SK-N-SH (cell line): Measurements from ENCODE around the gene TRAF3IP1. TPM values are rescaled to one million over a fixed set of nuclear protein-coding genes. Genes with fewer than 3 reads are reported as not detected.

Experiments
- CTCF ChIA-PET: fragments of 300-600, 350-600 bp; formaldehyde crosslinking; extraction: SDS; loops from one replicate; lab custom pipeline; 2021; lab: Yijun Ruan, JAX
- POLR2A ChIA-PET: fragments of 350-600 bp; sonication (Branson Sonifier 250); formaldehyde crosslinking; extraction: SDS; loops from one replicate; lab custom pipeline; 2020; ENCODE audit warnings: antibody characterized with exemption, inconsistent platforms; lab: Yijun Ruan, JAX
- DNase-seq: peaks from one replicate; pipeline ENCODE4 v3.0.0; 2012
- H2AFZ ChIP-seq: fragments of 200-600 bp; sonication (generic); 2 replicates; pipeline ENCODE4 v1.8.1; 2016; ENCODE audit warnings: antibody characterized with exemption, mild to moderate bottlenecking, low read depth
- H3F3A ChIP-seq: fragments of 200-600 bp; sonication (generic); replicated peaks from 2 replicates; pipeline ENCODE3; 2016; ENCODE audit warnings: antibody characterized with exemption, mild to moderate bottlenecking; ENCODE audit not compliant: insufficient read depth
- H3K27ac ChIP-seq, 2 experiments: fragments of 200-500 bp in 1 of 2; fragments of 200-600 bp in 1 of 2; sonication (Bioruptor generic) in 1 of 2; sonication (generic), shearing (Covaris generic) in 1 of 2; 2 replicates each; pipeline versions ENCODE4 v1.5.1 to v1.6.1; 2014 to 2016; ENCODE audit warnings: low read depth in 2 of 2, inconsistent platforms in 1 of 2, low read length in 1 of 2, mild to moderate bottlenecking in 1 of 2, mixed read lengths in 1 of 2
- H3K27me3 ChIP-seq: fragments of 200-600 bp; sonication (generic), shearing (Covaris generic); 2 replicates; pipeline ENCODE4 v1.6.1; 2016; ENCODE audit warnings: mixed run types; ENCODE audit not compliant: insufficient read depth
- H3K36me3 ChIP-seq, 2 experiments: fragments of 200-500 bp in 1 of 2; fragments of 200-600 bp in 1 of 2; sonication (Bioruptor generic) in 1 of 2; sonication (generic) in 1 of 2; replicated peaks in 1 of 2; 2 replicates each; pipeline versions ENCODE3 to v1.5.1; 2014 to 2016; ENCODE audit warnings: low read length in 1 of 2, mild to moderate bottlenecking in 1 of 2; ENCODE audit not compliant: insufficient read depth in 2 of 2, control insufficient read depth in 1 of 2
- H3K4me1 ChIP-seq, 2 experiments: fragments of 200-500 bp in 1 of 2; fragments of 200-600 bp in 1 of 2; sonication (Bioruptor generic) in 1 of 2; sonication (generic), shearing (Covaris generic) in 1 of 2; 2 replicates each; pipeline versions ENCODE4 v1.5.1 to v1.6.1; 2014 to 2016; ENCODE audit warnings: low read depth in 1 of 2, low read length in 1 of 2, mixed run types in 1 of 2; ENCODE audit not compliant: insufficient read depth in 2 of 2, control insufficient read depth in 1 of 2
- H3K4me2 ChIP-seq: fragments of 200-600 bp; sonication (generic), shearing (Covaris generic); 2 replicates; pipeline ENCODE4 v1.6.1; 2017; ENCODE audit warnings: mixed run types
- H3K4me3 ChIP-seq, 2 experiments: fragments of 200-500 bp in 1 of 2; fragments of 200-600 bp in 1 of 2; sonication (Bioruptor generic) in 1 of 2; sonication (generic), shearing (Covaris generic) in 1 of 2; 2 replicates each; pipeline versions ENCODE4 v1.5.1 to v1.8.1; 2014 to 2016; ENCODE audit warnings: low read depth in 2 of 2, inconsistent platforms in 1 of 2, low read length in 1 of 2, mild to moderate bottlenecking in 1 of 2, mixed read lengths in 1 of 2, moderate library complexity in 1 of 2
- H3K79me2 ChIP-seq: fragments of 200-600 bp; sonication (generic); 2 replicates; pipeline ENCODE4 v1.8.1; 2017; ENCODE audit warnings: mild to moderate bottlenecking; ENCODE audit not compliant: insufficient read depth
- H3K9ac ChIP-seq: fragments of 200-600 bp; sonication (generic); 2 replicates; pipeline ENCODE4 v1.6.1; 2017; ENCODE audit warnings: mixed run types
- H3K9me2 ChIP-seq: fragments of 200-600 bp; sonication (generic); 2 replicates; pipeline ENCODE4 v1.6.1; 2017; ENCODE audit warnings: mixed run types
- H3K9me3 ChIP-seq: fragments of 200-600 bp; sonication (generic); 2 replicates; pipeline ENCODE4 v1.6.1; 2017; ENCODE audit warnings: mixed run types, mild to moderate bottlenecking, moderate library complexity
- H4K20me1 ChIP-seq: fragments of 200-600 bp; sonication (generic); 2 replicates; pipeline ENCODE4 v1.6.1; 2017; ENCODE audit warnings: mild to moderate bottlenecking, mixed run types; ENCODE audit not compliant: insufficient read depth
- CHD2 ChIP-seq: fragments of 150-350 bp; IDR thresholded peaks from 2 replicates; pipeline ENCODE4 v1.6.1; 2018; ENCODE audit warnings: low read length; ENCODE audit not compliant: partially characterized antibody
- CTCF ChIP-seq: fragments of 200-600 bp; sonication (generic); IDR thresholded peaks from 2 replicates; pipeline ENCODE4 v1.6.1; 2017; ENCODE audit warnings: antibody characterized with exemption, mild to moderate bottlenecking, moderate library complexity
- ELF1 ChIP-seq: IDR thresholded peaks from 2 replicates; pipeline ENCODE4 v1.4.0; 2012
- EP300 ChIP-seq, 2 experiments: IDR thresholded peaks; 2 replicates each; pipeline versions ENCODE4 v1.4.0 to v1.6.1; 2012; ENCODE audit warnings: borderline replicate concordance in 1 of 2, low read depth in 1 of 2, low read length in 1 of 2
- FOXJ3 ChIP-seq: sonication (generic); formaldehyde crosslinking; IDR thresholded peaks from 2 replicates; pipeline ENCODE4 v1.5.1; 2020; ENCODE audit warnings: mild to moderate bottlenecking, missing genetic modification reagents
- GABPA ChIP-seq: IDR thresholded peaks from 2 replicates; pipeline ENCODE4 v1.4.0; 2012; ENCODE audit warnings: low read depth, mild to moderate bottlenecking
- JUND ChIP-seq: IDR thresholded peaks from 2 replicates; pipeline ENCODE4 v1.4.0; 2012
- MEF2A ChIP-seq: IDR thresholded peaks from 2 replicates; pipeline ENCODE4 v1.4.0; 2012; ENCODE audit warnings: low read depth, borderline replicate concordance
- MXI1 ChIP-seq: IDR thresholded peaks from 2 replicates; pipeline ENCODE4 v1.6.1; 2012; ENCODE audit warnings: mild to moderate bottlenecking, low read depth, low read length, improper control_type of control experiment
- NFIC ChIP-seq: IDR thresholded peaks from 2 replicates; pipeline ENCODE4 v1.4.0; 2012; ENCODE audit warnings: borderline replicate concordance
- NRF1 ChIP-seq: IDR thresholded peaks from 2 replicates; pipeline ENCODE4 v1.6.1; 2012; ENCODE audit warnings: low read depth, mild to moderate bottlenecking, low read length
- PBX3 ChIP-seq: IDR thresholded peaks from 2 replicates; pipeline ENCODE4; 2012
- RAD21 ChIP-seq: IDR thresholded peaks from 2 replicates; pipeline ENCODE4 v1.6.1; 2012; ENCODE audit warnings: mild to moderate bottlenecking, low read length
- RXRA ChIP-seq: IDR thresholded peaks from 2 replicates; pipeline ENCODE4 v1.4.0; 2012; ENCODE audit warnings: low read depth, mild to moderate bottlenecking, borderline replicate concordance
- SMC3 ChIP-seq: IDR thresholded peaks from 2 replicates; pipeline ENCODE4 v1.6.1; 2012; ENCODE audit warnings: low read depth, low read length, improper control_type of control experiment
- TCF12 ChIP-seq: IDR thresholded peaks from 2 replicates; pipeline ENCODE4 v1.4.0; 2012
- TEAD4 ChIP-seq: IDR thresholded peaks from 2 replicates; pipeline ENCODE4 v1.4.0; 2012; ENCODE audit warnings: mild to moderate bottlenecking, borderline replicate concordance; ENCODE audit not compliant: insufficient read depth
- USF1 ChIP-seq: IDR thresholded peaks from 2 replicates; pipeline ENCODE4 v1.4.0; 2012; ENCODE audit warnings: low read depth, borderline replicate concordance
- USF2 ChIP-seq: fragments of 150-350 bp; IDR thresholded peaks from 2 replicates; pipeline ENCODE4 v1.6.1; 2017; ENCODE audit warnings: antibody characterized with exemption, low read length, low read depth, borderline replicate concordance
- ZBTB33 ChIP-seq: IDR thresholded peaks from 2 replicates; pipeline ENCODE4 v1.4.0; 2012; ENCODE audit warnings: low read depth, borderline replicate concordance
- WGBS: methylation state at CpG from one replicate; pipeline ENCODE4 v1.1.6; 2017; ENCODE audit warnings: low lambda C conversion rate; 5-methylcytosine and 5-hydroxymethylcytosine counted together
- polyA plus RNA-seq, 3 experiments: library from polyadenylated mRNA; depleted of rRNA; stranded (reverse); fragments of >200 nt; gene quantifications; 2 replicates each; pipeline ENCODE4 v1.2.3, GENCODE V29; 2012

TRAF3IP1 gene
- polyA plus RNA-seq, 1 of the 3 experiments (the other 2 are of a cell fraction): 15.0 TPM

GRCh38 chr2:238433941-238434845, 113.9 kb downstream of the TRAF3IP1 start (continued):
- TF ChIP-seq CTCF (no peak), ZBTB33 (no peak; the same call in 1 of the 2 replicates), MXI1 (no peak), JUND (peak; percentile 83), ELF1 (no peak), GABPA (0 out of 2 replicates have a peak, but pooled peaks have one; percentile 20), NRF1 (no peak), TCF12 (peak; percentile 84), EP300 (IDR thresholded peaks at IDR 0.05; ENCODE audit: borderline replicate concordance in 1 of 2, low read depth in 1 of 2, low read length in 1 of 2) (peak in 1 of 2 experiments; percentile 77; a peak in 1 of 4 replicates)

GRCh38 chr2:238434846-238435751, 114.8 kb downstream of the TRAF3IP1 start:
- Histone ChIP-seq H3K4me1 (peaks cover 7 to 28% of the 10 kb centered on the region in 2 experiments; a peak in 3 of 4 replicates), H3K4me3 (peak overlapping the region in 1 of 2 experiments; percentile 19; a peak in 1 of 4 replicates), H3F3A (peaks cover 32% of the 10 kb centered on the region), H3K27me3 (no peaks in the 10 kb centered on the region), H3K4me2 (peak overlapping the region; percentile 73), H3K36me3 (peaks cover 53 to 69% of the 10 kb centered on the region in 2 experiments), H4K20me1 (no peaks in the 10 kb centered on the region), H3K9ac (peak overlapping the region; percentile 77), H3K79me2 (peaks cover 91% of the 10 kb centered on the region), H3K27ac (peak overlapping the region in 1 of 2 experiments; percentile 99; a peak in 2 of 4 replicates), H3K9me3 (peaks cover 7% of the 10 kb centered on the region; the same call in 1 of the 2 replicates), H3K9me2 (no peaks in the 10 kb centered on the region), H2AFZ (no peak overlapping the region)
- ChIA-PET CTCF (no interaction called here), POLR2A (no interaction called here)
- TF ChIP-seq USF2: no peak
- no peak for TF ChIP-seq SMC3
- no peak for TF ChIP-seq JUND
- no peak for TF ChIP-seq CHD2
- no peak for TF ChIP-seq MEF2A
- no peak for TF ChIP-seq PBX3
- no peak for TF ChIP-seq ELF1
- TF ChIP-seq USF1: no peak
- TF ChIP-seq RAD21: no peak
- no peak for TF ChIP-seq RXRA
- no peak for TF ChIP-seq TEAD4
- TF ChIP-seq NFIC: no peak
- no peak for TF ChIP-seq FOXJ3 (CRISPR knock-in tag)
- no peak for TF ChIP-seq MXI1
- 86% methylated on average over 12 of the region's 24 CpGs for WGBS
- no peak for DNase-seq
